SK-N-SH (cell line): Measurements from ENCODE around the gene CALML3.
"Not testable (repeated sequence)": the region's sequence is repeated elsewhere in the genome, so short reads cannot be mapped to it uniquely, and the experiment has no call there.

Source experiments
- CTCF ChIP-seq: fragments of 200-600 bp; sonication (generic); IDR thresholded peaks from 2 replicates; pipeline ENCODE4 v1.6.1; 2017; ENCODE audit warnings: antibody characterized with exemption, mild to moderate bottlenecking, moderate library complexity
- POLR2AphosphoS5 ChIP-seq: IDR thresholded peaks from 2 replicates; pipeline ENCODE4 v1.6.1; 2012; ENCODE audit warnings: low read depth, low read length

DNA sequence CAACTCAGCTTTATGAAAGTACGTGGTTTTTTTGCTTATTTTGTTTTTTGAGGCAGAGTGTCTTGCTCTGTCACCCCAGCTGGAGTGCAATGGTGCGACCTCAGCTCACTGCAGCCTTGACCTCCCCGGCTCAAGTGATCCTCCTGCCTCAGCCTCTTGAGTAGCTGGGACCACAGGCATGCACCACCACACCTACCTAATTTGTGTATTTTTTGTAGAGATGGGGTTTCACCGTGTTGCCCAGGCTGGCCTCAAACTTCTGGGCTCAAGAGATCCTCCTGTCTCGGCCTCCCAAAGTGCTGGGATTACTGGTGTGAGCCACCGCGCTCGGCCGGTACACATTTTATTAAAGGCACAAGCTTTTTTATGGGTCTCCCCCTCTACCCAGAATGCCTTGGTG lies 34.3 kb downstream of the CALML3 start:
- not testable (repeated sequence) for TF ChIP-seq CTCF, POLR2AphosphoS5
